WERI-Rb-1 (cell line): Measurements from ENCODE around the gene TSC22D1.

Experiments used
- DNase-seq: peaks from one replicate; pipeline ENCODE4 v3.0.0-alpha.2; 2020
- H3K27ac ChIP-seq: fragments of 250-450 bp; sonication (Bioruptor Pico); 2 replicates; pipeline ENCODE4 v1.5.1; 2020; ENCODE audit warnings: mild to moderate bottlenecking, moderate library complexity
- H3K27me3 ChIP-seq: fragments of 250-450 bp; sonication (Bioruptor Pico); 2 replicates; pipeline ENCODE4 v1.5.1; 2021; ENCODE audit warnings: mild to moderate bottlenecking, low read depth, moderate library complexity; ENCODE audit not compliant: insufficient read depth, severe bottlenecking
- H3K36me3 ChIP-seq: fragments of 250-450 bp; sonication (Bioruptor Pico); 2 replicates; pipeline ENCODE4 v1.5.1; 2020; ENCODE audit warnings: mild to moderate bottlenecking, moderate library complexity
- H3K4me3 ChIP-seq: 2 replicates; pipeline ENCODE4 v1.5.1; 2011; ENCODE audit warnings: low read depth, mild to moderate bottlenecking, control low read depth, low read length
- H3K9me3 ChIP-seq: fragments of 250-450 bp; sonication (Bioruptor Pico); 2 replicates; pipeline ENCODE4 v1.5.1; 2021; ENCODE audit warnings: mild to moderate bottlenecking, moderate library complexity; ENCODE audit not compliant: severe bottlenecking
- CTCF ChIP-seq: IDR thresholded peaks from 2 replicates; pipeline ENCODE4 v1.5.1; 2011; ENCODE audit warnings: low read depth, mild to moderate bottlenecking, control low read depth, inconsistent platforms, low read length

TSC22D1 gene

GRCh38 chr13:44555207-44555606, 20.9 kb downstream of the TSC22D1 start:
- Histone ChIP-seq H3K9me3 (no peaks in the 10 kb centered on the region), H3K36me3 (no peaks in the 10 kb centered on the region), H3K27me3 (no peaks in the 10 kb centered on the region), H3K4me3 (no peak overlapping the region), H3K27ac (no peak overlapping the region)
- TF ChIP-seq CTCF, result no peak
- DNase-seq, result no peak

- no peaks in the 10 kb centered on the region for H3K9me3 ChIP-seq
- no peak overlapping the region for H3K4me3 ChIP-seq
- TF ChIP-seq CTCF, result no peak
- H3K36me3 ChIP-seq, result no peaks in the 10 kb centered on the region
- no peak for DNase-seq
- no peak overlapping the region for H3K27ac ChIP-seq
- H3K27me3 ChIP-seq, result no peaks in the 10 kb centered on the region
Observed at GRCh38 chr13:44549476-44549875, 26.7 kb downstream of the TSC22D1 start.

GRCh38 chr13:44546164-44546563, 30.0 kb downstream of the TSC22D1 start:
- TF ChIP-seq CTCF, result no peak
- Histone ChIP-seq H3K36me3 (no peaks in the 10 kb centered on the region), H3K27me3 (no peaks in the 10 kb centered on the region), H3K9me3 (no peaks in the 10 kb centered on the region), H3K27ac (no peak overlapping the region), H3K4me3 (no peak overlapping the region)
- DNase-seq, result no peak

- Histone ChIP-seq H3K27ac (no peak overlapping the region), H3K27me3 (no peaks in the 10 kb centered on the region), H3K4me3 (no peak overlapping the region), H3K36me3 (no peaks in the 10 kb centered on the region), H3K9me3 (no peaks in the 10 kb centered on the region)
- DNase-seq, result no peak
- no peak for TF ChIP-seq CTCF
Observed at GRCh38 chr13:44543369-44543768, 32.8 kb downstream of the TSC22D1 start.

- Histone ChIP-seq H3K36me3 (no peaks in the 10 kb centered on the region), H3K9me3 (no peaks in the 10 kb centered on the region), H3K27ac (no peak overlapping the region), H3K27me3 (no peaks in the 10 kb centered on the region), H3K4me3 (no peak overlapping the region)
- DNase-seq, result no peak
- no peak for TF ChIP-seq CTCF
Observed at GRCh38 chr13:44542361-44542760, 33.8 kb downstream of the TSC22D1 start.

GRCh38 chr13:44541601-44542000, 34.5 kb downstream of the TSC22D1 start:
- no peak overlapping the region for H3K4me3 ChIP-seq
- no peak for TF ChIP-seq CTCF
- H3K27ac ChIP-seq, result no peak overlapping the region
- no peaks in the 10 kb centered on the region for H3K36me3 ChIP-seq
- no peaks in the 10 kb centered on the region for H3K27me3 ChIP-seq
- DNase-seq, result no peak
- H3K9me3 ChIP-seq, result no peaks in the 10 kb centered on the region
